Endothelial cell (in vitro differentiated cells): ENCODE measurements around the gene PRRC1. TPM values are rescaled to one million over a fixed set of nuclear protein-coding genes. Genes with fewer than 3 reads are reported as not detected.
"Not testable (repeated sequence)": the region's sequence is repeated elsewhere in the genome, so short reads cannot be mapped to it uniquely, and the experiment has no call there.

Experiments
- DNase-seq: peaks from one replicate; pipeline ENCODE4 v3.0.0; 2021; ENCODE audit warnings: low spot score
- H3K27ac Mint-ChIP-seq: one replicate; pipeline ENCODE4 v1.8.0; 2021; ENCODE audit warnings: mixed read lengths, inconsistent platforms; ENCODE audit not compliant: unreplicated experiment
- H3K27me3 Mint-ChIP-seq: one replicate; pipeline ENCODE4 v1.8.0; 2021; ENCODE audit warnings: mild to moderate bottlenecking, moderate library complexity, mixed read lengths, inconsistent platforms; ENCODE audit not compliant: unreplicated experiment
- H3K36me3 Mint-ChIP-seq: one replicate; pipeline ENCODE4 v1.8.0; 2021; ENCODE audit warnings: mild to moderate bottlenecking, low read depth, mixed read lengths, inconsistent platforms; ENCODE audit not compliant: unreplicated experiment
- H3K4me1 Mint-ChIP-seq: one replicate; pipeline ENCODE4 v1.8.0; 2021; ENCODE audit warnings: mild to moderate bottlenecking, mixed read lengths, inconsistent platforms; ENCODE audit not compliant: unreplicated experiment
- H3K4me3 Mint-ChIP-seq: one replicate; pipeline ENCODE4 v1.8.0; 2021; ENCODE audit warnings: mild to moderate bottlenecking, mixed read lengths, inconsistent platforms; ENCODE audit not compliant: unreplicated experiment
- H3K9me3 Mint-ChIP-seq: one replicate; pipeline ENCODE4 v1.8.0; 2021; ENCODE audit warnings: mixed read lengths, inconsistent platforms; ENCODE audit not compliant: unreplicated experiment
- CTCF ChIP-seq: fragments of 200-600 bp; sonication (generic); IDR thresholded peaks from one replicate; pipeline ENCODE4 v1.5.0; 2021; ENCODE audit warnings: antibody characterized with exemption; ENCODE audit not compliant: unreplicated experiment
- total RNA-seq: library from RNA; stranded (reverse); fragmentation: NEBNext Ultra II Directional; extraction: Animal tissue kit (Norgen Biotek cat#: 25700); gene quantifications from one replicate; pipeline ENCODE4 v1.2.1, GENCODE V29; 2021; ENCODE audit not compliant: unreplicated experiment

The PRRC1 gene
- total RNA-seq, 1 donor from 2014 or later = 61.1 TPM

GRCh38 chr5:127536687-127537086 is 19.2 kb downstream of the PRRC1 start:
- no peak for DNase-seq
- TF ChIP-seq CTCF = peak; percentile 45

DNA sequence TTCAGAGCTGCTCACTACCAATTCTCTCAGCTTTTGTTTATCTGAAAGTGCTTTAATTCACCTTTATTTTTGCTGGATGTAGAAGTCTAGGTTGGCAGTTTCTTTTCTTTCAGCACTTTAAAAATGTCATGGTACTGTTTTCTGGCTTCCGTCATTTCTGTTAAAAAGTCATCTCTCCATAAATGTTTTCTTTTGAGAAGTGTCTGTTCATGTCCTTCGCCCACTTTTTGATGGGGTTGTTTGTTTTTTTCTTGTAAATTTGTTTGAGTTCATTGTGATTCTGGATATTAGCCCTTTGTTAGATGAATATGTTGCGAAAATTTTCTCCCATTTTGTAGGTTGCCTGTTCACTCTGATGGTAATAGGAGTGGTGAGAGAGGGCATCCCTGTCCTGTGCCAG is 23.1 kb downstream of the PRRC1 start:
- DNase-seq, H3K27ac Mint-ChIP-seq, H3K27me3 Mint-ChIP-seq, H3K4me3 Mint-ChIP-seq, H3K4me1 Mint-ChIP-seq, H3K9me3 Mint-ChIP-seq: not testable (repeated sequence)
- H3K36me3 Mint-ChIP-seq = peaks cover 42% of the 10 kb centered on the region

More at GRCh38 chr5:127536687-127537086, 19.2 kb downstream of the PRRC1 start:
- peaks cover 47% of the 10 kb centered on the region for H3K36me3 Mint-ChIP-seq
- H3K27ac Mint-ChIP-seq = no peak overlapping the region
- no peak overlapping the region for H3K4me3 Mint-ChIP-seq
- no peaks in the 10 kb centered on the region for H3K27me3 Mint-ChIP-seq
- H3K9me3 Mint-ChIP-seq = no peaks in the 10 kb centered on the region
- H3K4me1 Mint-ChIP-seq = no peaks in the 10 kb centered on the region

DNA sequence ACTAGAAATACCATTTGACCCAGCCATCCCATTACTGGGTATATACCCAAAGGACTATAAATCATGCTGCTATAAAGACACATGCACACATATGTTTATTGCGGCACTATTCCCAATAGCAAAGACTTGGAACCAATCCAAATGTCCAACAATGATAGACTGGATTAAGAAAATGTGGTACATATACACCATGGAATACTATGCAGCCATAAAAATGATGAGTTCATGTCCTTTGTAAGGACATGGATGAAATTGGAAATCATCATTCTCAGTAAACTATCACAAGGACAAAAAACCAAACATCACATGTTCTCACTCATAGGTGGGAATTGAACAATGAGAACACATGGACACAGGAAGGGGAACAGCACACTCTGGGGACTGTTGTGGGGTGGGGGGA is 27.8 kb downstream of the PRRC1 start:
- H3K9me3 Mint-ChIP-seq, DNase-seq, H3K27ac Mint-ChIP-seq, H3K4me3 Mint-ChIP-seq, H3K27me3 Mint-ChIP-seq, H3K4me1 Mint-ChIP-seq: not testable (repeated sequence)
- peaks cover 31% of the 10 kb centered on the region for H3K36me3 Mint-ChIP-seq

GRCh38 chr5:127549551-127549950 is 32.1 kb downstream of the PRRC1 start:
- Mint-ChIP-seq H3K4me1 (peaks cover 16% of the 10 kb centered on the region), H3K9me3 (peaks cover 4% of the 10 kb centered on the region), H3K4me3 (no peak overlapping the region), H3K36me3 (peaks cover 20% of the 10 kb centered on the region), H3K27me3 (peaks cover 6% of the 10 kb centered on the region), H3K27ac (no peak overlapping the region)
- DNase-seq = no peak
- no peak for TF ChIP-seq CTCF

DNA sequence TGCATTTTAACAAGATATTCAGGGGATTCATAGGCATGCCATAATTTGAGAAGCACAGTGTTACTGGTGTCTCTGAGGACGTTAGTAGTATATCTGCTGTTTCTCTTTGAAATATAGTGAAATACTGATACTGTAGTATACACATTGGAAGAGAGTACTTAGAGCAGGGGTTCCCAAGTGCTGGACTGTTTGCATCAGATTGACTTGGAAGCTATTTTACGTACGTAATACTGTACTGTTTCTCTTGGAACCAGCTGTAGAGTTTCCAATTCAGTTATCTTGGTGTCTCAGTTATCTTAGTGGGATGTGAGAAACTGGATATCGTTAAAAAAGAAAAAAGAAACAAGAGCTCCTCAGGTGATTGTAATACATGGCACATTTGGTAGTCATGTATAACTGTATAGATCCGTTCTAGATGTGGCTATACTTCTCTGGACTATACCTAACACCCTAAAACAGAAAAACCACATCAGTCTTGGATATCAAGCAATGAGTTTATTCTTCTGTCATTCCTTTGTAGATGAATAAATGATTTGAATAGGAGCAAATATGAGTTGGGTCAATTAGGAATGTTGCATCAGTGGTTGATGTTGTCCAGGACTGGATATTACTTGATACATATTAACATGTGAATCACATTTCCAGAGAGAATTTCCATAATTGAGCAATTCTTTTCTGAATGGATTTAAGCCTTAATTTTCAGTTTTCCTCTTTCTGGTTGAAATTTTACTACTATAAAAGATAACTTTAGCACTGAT is 33.4 kb downstream of the PRRC1 start:
- Mint-ChIP-seq H3K4me3 (no peak overlapping the region), H3K36me3 (peaks cover 11% of the 10 kb centered on the region)

More for the DNA sequence above, 33.4 kb downstream of the PRRC1 start:
- peaks cover 3% of the 10 kb centered on the region for H3K9me3 Mint-ChIP-seq
- no peak overlapping the region for H3K27ac Mint-ChIP-seq
- DNase-seq = no peak
- TF ChIP-seq CTCF = no peak
- H3K27me3 Mint-ChIP-seq = no peaks in the 10 kb centered on the region
- peaks cover 16% of the 10 kb centered on the region for H3K4me1 Mint-ChIP-seq
